Naive B cell (primary cell): Measurements from ENCODE around the gene RTKN. TPM values are rescaled to one million over a fixed set of nuclear protein-coding genes. Genes with fewer than 3 reads are reported as not detected.
"Not testable (repeated sequence)": the region's sequence is repeated elsewhere in the genome, so short reads cannot be mapped to it uniquely, and the experiment has no call there.

Experiments
- ATAC-seq, 2 donors: fragments of 150-1000 bp; cut with Tn5 transposase; 2 replicates each; pipeline ENCODE4 v1.10.0; 2021; ENCODE audit warnings: low read depth in 2 of 2, mild to moderate bottlenecking in 2 of 2, moderate library complexity in 2 of 2
- DNase-seq: peaks from one replicate; pipeline ENCODE4 v3.0.0; 2022
- H3K27ac Mint-ChIP-seq, 6 donors: one replicate each; pipeline ENCODE4 v1.8.0; 2020 to 2022; ENCODE audit warnings: mild to moderate bottlenecking in 6 of 6, mixed read lengths in 6 of 6, moderate library complexity in 5 of 6, inconsistent platforms in 2 of 6
- H3K27me3 Mint-ChIP-seq, 3 donors: one replicate each; pipeline ENCODE4 v1.8.0; 2021 to 2022; ENCODE audit warnings: mixed read lengths in 3 of 3, mild to moderate bottlenecking in 1 of 3
- H3K36me3 Mint-ChIP-seq, 2 donors: one replicate each; pipeline ENCODE4 v1.8.0; 2020 to 2022; ENCODE audit warnings: mixed read lengths in 2 of 2, inconsistent platforms in 1 of 2, mild to moderate bottlenecking in 1 of 2
- H3K4me1 Mint-ChIP-seq, 3 donors: one replicate each; pipeline ENCODE4 v1.8.0; 2020 to 2022; ENCODE audit warnings: mixed read lengths in 3 of 3, inconsistent platforms in 1 of 3, mild to moderate bottlenecking in 1 of 3, moderate library complexity in 1 of 3
- H3K4me3 Mint-ChIP-seq, 8 donors: one replicate each; pipeline ENCODE4 v1.8.0; 2020 to 2022; ENCODE audit warnings: mild to moderate bottlenecking in 8 of 8, mixed read lengths in 8 of 8, moderate library complexity in 8 of 8, inconsistent platforms in 2 of 8
- H3K9me3 Mint-ChIP-seq, 7 donors: one replicate each; pipeline ENCODE4 v1.8.0; 2020 to 2022; ENCODE audit warnings: mixed read lengths in 7 of 7, mild to moderate bottlenecking in 5 of 7, inconsistent platforms in 2 of 7, moderate library complexity in 1 of 7
- polyA plus RNA-seq, 6 donors: library from polyadenylated mRNA; unstranded; fragments of 300-500 nt; fragmentation: Illumina TruSeq; gene quantifications; one replicate each; pipeline ENCODE4 v1.2.3, GENCODE V29; 2021; ENCODE audit warnings: low read depth in 6 of 6

The RTKN gene
- polyA plus RNA-seq, 6 donors from 2014 or later, result 0.97 to 2.1 (median 1.7) TPM; not detected in 1

GRCh38 chr2:74472086-74472944, 30.6 kb upstream of the RTKN start, which contains the start of gene MRPL53:
Gene MRPL53 (minus strand): TSS chr2:74472680. CDS start chr2:74472660, 20 bp downstream.
- peak within 1 kb of the TSS; percentile 92 to 98 (median 97) for H3K4me3 Mint-ChIP-seq
- no peaks in the 10 kb centered on the region for H3K27me3 Mint-ChIP-seq
- H3K36me3 Mint-ChIP-seq, result peaks cover 0 to 17% of the 10 kb centered on the region in 2 donors
- peaks cover 21 to 27% (median 21%) of the 10 kb centered on the region in 3 donors for H3K4me1 Mint-ChIP-seq
- peak; percentile 95 to 97 for ATAC-seq
- H3K9me3 Mint-ChIP-seq, result no peaks in the 10 kb centered on the region
- peak; percentile 91 for DNase-seq
- peak within 1 kb of the TSS; percentile 96 to 98 (median 98) for H3K27ac Mint-ChIP-seq

- Mint-ChIP-seq H3K36me3 (peaks cover 0 to 17% of the 10 kb centered on the region in 2 donors), H3K27ac (peak overlapping the region; percentile 96 to 98 (median 98)), H3K9me3 (no peaks in the 10 kb centered on the region), H3K4me3 (peak overlapping the region; percentile 92 to 98 (median 97)), H3K27me3 (no peaks in the 10 kb centered on the region), H3K4me1 (peaks cover 21 to 27% (median 21%) of the 10 kb centered on the region in 3 donors)
- DNase-seq, result no peak
- no peak for ATAC-seq
Measured at GRCh38 chr2:74471332-74472065, 29.8 kb upstream of the RTKN start.

GRCh38 chr2:74470742-74471141, 29.0 kb upstream of the RTKN start:
- H3K9me3 Mint-ChIP-seq, DNase-seq, ATAC-seq, H3K27me3 Mint-ChIP-seq: not testable (repeated sequence)
- Mint-ChIP-seq H3K4me3 (peak overlapping the region; percentile 47 to 92 (median 68)), H3K27ac (peak overlapping the region in 5 of 6 donors; percentile 20 to 85 (median 54)), H3K36me3 (peaks cover 0 to 17% of the 10 kb centered on the region in 2 donors), H3K4me1 (peaks cover 21 to 28% (median 22%) of the 10 kb centered on the region in 3 donors)

GRCh38 chr2:74464406-74464805, 22.7 kb upstream of the RTKN start:
- DNase-seq (no peak), ATAC-seq (no peak)
- peaks cover 19 to 41% (median 38%) of the 10 kb centered on the region in 3 donors for H3K4me1 Mint-ChIP-seq
- H3K4me3 Mint-ChIP-seq, result peak overlapping the region; percentile 83 to 99 (median 98)
- peak overlapping the region in 5 of 6 donors; percentile 36 to 98 (median 75) for H3K27ac Mint-ChIP-seq
- H3K36me3 Mint-ChIP-seq, result no peaks in the 10 kb centered on the region
- no peaks in the 10 kb centered on the region for H3K9me3 Mint-ChIP-seq
- no peaks in the 10 kb centered on the region for H3K27me3 Mint-ChIP-seq

- Mint-ChIP-seq H3K4me1 (peaks cover 26 to 53% (median 48%) of the 10 kb centered on the region in 3 donors), H3K27me3 (no peaks in the 10 kb centered on the region), H3K36me3 (no peaks in the 10 kb centered on the region), H3K9me3 (no peaks in the 10 kb centered on the region), H3K27ac (peak overlapping the region in 3 of 6 donors; percentile 19 to 44 (median 34)), H3K4me3 (peak overlapping the region; percentile 40 to 89 (median 51))
- no peak for DNase-seq
- no peak for ATAC-seq
Measured at GRCh38 chr2:74462786-74463105, 21.0 kb upstream of the RTKN start.

- Mint-ChIP-seq H3K4me3 (peak overlapping the region in 4 of 8 donors; percentile 49 to 89 (median 76)), H3K27me3 (no peaks in the 10 kb centered on the region), H3K36me3 (no peaks in the 10 kb centered on the region), H3K9me3 (peaks cover 0 to 1% (median 0%) of the 10 kb centered on the region in 7 donors), H3K4me1 (peaks cover 27 to 58% (median 52%) of the 10 kb centered on the region in 3 donors), H3K27ac (peak overlapping the region in 4 of 6 donors; percentile 34 to 59 (median 49))
- DNase-seq, result no peak
- ATAC-seq, result no peak
Measured at GRCh38 chr2:74462054-74462785, 20.5 kb upstream of the RTKN start.

GRCh38 chr2:74461187-74462053, 19.7 kb upstream of the RTKN start:
- Mint-ChIP-seq H3K36me3 (no peaks in the 10 kb centered on the region), H3K4me1 (peaks cover 35 to 66% (median 60%) of the 10 kb centered on the region in 3 donors), H3K27me3 (no peaks in the 10 kb centered on the region), H3K27ac (peak overlapping the region in 3 of 6 donors; percentile 6 to 59 (median 54)), H3K9me3 (peaks cover 0 to 1% (median 0%) of the 10 kb centered on the region in 7 donors), H3K4me3 (peak overlapping the region in 3 of 8 donors; percentile 57 to 94 (median 60))
- ATAC-seq, result no peak
- no peak for DNase-seq

- H3K27ac Mint-ChIP-seq, result peak overlapping the region in 1 of 6 donors; percentile 99
- not testable (repeated sequence) for ATAC-seq, DNase-seq, H3K27me3 Mint-ChIP-seq, H3K36me3 Mint-ChIP-seq, H3K9me3 Mint-ChIP-seq
- peaks cover 42 to 72% (median 66%) of the 10 kb centered on the region in 3 donors for H3K4me1 Mint-ChIP-seq
- H3K4me3 Mint-ChIP-seq, result peak overlapping the region in 7 of 8 donors; percentile 53 to 100 (median 98)
Measured at GRCh38 chr2:74460187-74460586, 18.4 kb upstream of the RTKN start.

GRCh38 chr2:74459503-74460118, 17.9 kb upstream of the RTKN start:
- not testable (repeated sequence) for DNase-seq, H3K36me3 Mint-ChIP-seq, ATAC-seq, H3K27me3 Mint-ChIP-seq, H3K9me3 Mint-ChIP-seq
- Mint-ChIP-seq H3K4me1 (peaks cover 47 to 77% (median 72%) of the 10 kb centered on the region in 3 donors), H3K4me3 (peak overlapping the region; percentile 94 to 100 (median 99)), H3K27ac (peak overlapping the region in 3 of 6 donors; percentile 83 to 100 (median 99))

GRCh38 chr2:74458938-74459363, 17.2 kb upstream of the RTKN start:
- Mint-ChIP-seq H3K27me3 (no peaks in the 10 kb centered on the region), H3K9me3 (peaks cover 0 to 1% (median 0%) of the 10 kb centered on the region in 7 donors), H3K4me1 (peaks cover 51 to 75% (median 70%) of the 10 kb centered on the region in 3 donors), H3K36me3 (no peaks in the 10 kb centered on the region), H3K27ac (peak overlapping the region; percentile 74 to 100 (median 100)), H3K4me3 (peak overlapping the region; percentile 94 to 100 (median 99))
- no peak for ATAC-seq
- no peak for DNase-seq

- peak; percentile 77 to 79 for ATAC-seq
- H3K4me1 Mint-ChIP-seq, result peaks cover 51 to 72% (median 64%) of the 10 kb centered on the region in 3 donors
- H3K27ac Mint-ChIP-seq, result peak within 1 kb of the TSS; percentile 98 to 100 (median 100)
- peaks cover 0 to 1% (median 0%) of the 10 kb centered on the region in 7 donors for H3K9me3 Mint-ChIP-seq
- H3K36me3 Mint-ChIP-seq, result no peaks in the 10 kb centered on the region
- H3K4me3 Mint-ChIP-seq, result peak within 1 kb of the TSS; percentile 94 to 100 (median 99)
- H3K27me3 Mint-ChIP-seq, result no peaks in the 10 kb centered on the region
- DNase-seq, result peak; percentile 99
Measured at GRCh38 chr2:74458132-74458937, 16.6 kb upstream of the RTKN start, which contains the start of gene WBP1. Gene WBP1 (plus strand): TSS chr2:74458438. CDS start chr2:74458603, 165 bp downstream.
